ENCODE data around the gene SLC25A38. TPM values are rescaled to one million over a fixed set of nuclear protein-coding genes. Genes with fewer than 3 reads are reported as not detected.

Gene SLC25A38
- total RNA-seq, 2 donors from 2014 or later = 17.5 to 28.8 TPM

- Histone ChIP-seq H3K27ac (no peak overlapping the region), H3K9me3 (no peaks in the 10 kb centered on the region), H3K27me3 (no peaks in the 10 kb centered on the region), H3K4me3 (no peak overlapping the region), H3K36me3 (replicated peaks in 1 of 2; ENCODE audit: insufficient read depth in 1 of 2, low read depth in 2 of 2) (no peaks in the 10 kb centered on the region), H3K4me1 (no peaks in the 10 kb centered on the region)
- TF ChIP-seq CTCF (IDR thresholded peaks at IDR 0.05) (no peak), POLR2A (IDR thresholded peaks at IDR 0.05) (no peak)
- intact Hi-C loops (cut with DNase I) = no loop called here
- WGBS, 2 donors = 64 to 86% methylated on average over 1 of the region's 1 CpG
- DNase-seq (no peak), ATAC-seq (no peak)
Measured at GRCh38 chr3:39435006-39435748, 52.0 kb downstream of the SLC25A38 start.

- WGBS, 2 donors = 77 to 87% methylated on average over 4 of the region's 4 CpGs
- Histone ChIP-seq H3K27me3 (no peaks in the 10 kb centered on the region), H3K27ac (no peak overlapping the region), H3K4me3 (no peak overlapping the region), H3K9me3 (no peaks in the 10 kb centered on the region), H3K36me3 (replicated peaks in 1 of 2; ENCODE audit: insufficient read depth in 1 of 2, low read depth in 2 of 2) (no peaks in the 10 kb centered on the region), H3K4me1 (no peaks in the 10 kb centered on the region)
- intact Hi-C loops (cut with DNase I) = no loop called here
- TF ChIP-seq POLR2A (IDR thresholded peaks at IDR 0.05) (no peak), CTCF (IDR thresholded peaks at IDR 0.05) (no peak)
- ATAC-seq = no peak
- no peak for DNase-seq
Measured at GRCh38 chr3:39438880-39439279, 55.7 kb downstream of the SLC25A38 start.

- no peak for ATAC-seq
- no peak for TF ChIP-seq POLR2A (IDR thresholded peaks at IDR 0.05)
- no peak for TF ChIP-seq CTCF (IDR thresholded peaks at IDR 0.05)
- WGBS, 2 donors = 78 to 87% methylated on average over 8 of the region's 8 CpGs
- H3K4me1 ChIP-seq = no peaks in the 10 kb centered on the region
- intact Hi-C loops (cut with DNase I) = loop anchor here (5.0 kb wide), 1 partner anchor 57 kb away; no protein-coding TSS in a partner anchor
- DNase-seq = no peak
- H3K36me3 ChIP-seq (replicated peaks in 1 of 2; ENCODE audit: insufficient read depth in 1 of 2, low read depth in 2 of 2) = no peaks in the 10 kb centered on the region
- H3K4me3 ChIP-seq = no peak overlapping the region
- no peak overlapping the region for H3K27ac ChIP-seq
- no peaks in the 10 kb centered on the region for H3K9me3 ChIP-seq
- no peaks in the 10 kb centered on the region for H3K27me3 ChIP-seq
Measured at GRCh38 chr3:39440316-39440715, 57.1 kb downstream of the SLC25A38 start.

GRCh38 chr3:39443530-39443929, 60.4 kb downstream of the SLC25A38 start:
- DNase-seq (no peak), ATAC-seq (no peak)
- Histone ChIP-seq H3K36me3 (replicated peaks in 1 of 2; ENCODE audit: insufficient read depth in 1 of 2, low read depth in 2 of 2) (no peaks in the 10 kb centered on the region), H3K27me3 (no peaks in the 10 kb centered on the region), H3K27ac (no peak overlapping the region), H3K9me3 (no peaks in the 10 kb centered on the region), H3K4me1 (peaks cover 8% of the 10 kb centered on the region), H3K4me3 (no peak overlapping the region)
- TF ChIP-seq POLR2A (IDR thresholded peaks at IDR 0.05) = no peak
- TF ChIP-seq CTCF (IDR thresholded peaks at IDR 0.05) = no peak
- intact Hi-C loops (cut with DNase I) = loop anchor here (5.0 kb wide), 1 partner anchor 54 kb away; no protein-coding TSS in a partner anchor
- WGBS, 2 donors = 82 to 94% methylated on average over 3 to 4 of the region's 4 CpGs

GRCh38 chr3:39445927-39446326, 62.8 kb downstream of the SLC25A38 start:
- no peaks in the 10 kb centered on the region for H3K36me3 ChIP-seq (replicated peaks in 1 of 2; ENCODE audit: insufficient read depth in 1 of 2, low read depth in 2 of 2)
- intact Hi-C loops (cut with DNase I) = no loop called here
- H3K4me3 ChIP-seq = no peak overlapping the region
- H3K4me1 ChIP-seq = peaks cover 8% of the 10 kb centered on the region
- TF ChIP-seq CTCF (IDR thresholded peaks at IDR 0.05) = no peak
- TF ChIP-seq POLR2A (IDR thresholded peaks at IDR 0.05) = no peak
- no peak for DNase-seq
- no peak overlapping the region for H3K27ac ChIP-seq
- 56 to 58% methylated on average over 2 of the region's 2 CpGs for WGBS, 2 donors
- ATAC-seq = no peak
- no peaks in the 10 kb centered on the region for H3K27me3 ChIP-seq
- H3K9me3 ChIP-seq = no peaks in the 10 kb centered on the region
